GM04503 (cell line): ENCODE measurements around the gene ICAM1.

Experiments
- DNase-seq: peaks from one replicate; pipeline ENCODE4 v3.0.0-alpha.2; 2012; ENCODE audit warnings: low read depth

The ICAM1 gene

GRCh38 chr19:10321874-10322835, 51.2 kb downstream of the ICAM1 start:
- no peak for DNase-seq

- DNase-seq, result no peak
Observed at GRCh38 chr19:10325732-10326131, 54.8 kb downstream of the ICAM1 start.

GRCh38 chr19:10327793-10328192, 56.9 kb downstream of the ICAM1 start:
- no peak for DNase-seq

- no peak for DNase-seq
Observed at GRCh38 chr19:10328558-10329429, 57.9 kb downstream of the ICAM1 start.

- DNase-seq, result no peak
Observed at GRCh38 chr19:10329555-10329954, 58.6 kb downstream of the ICAM1 start.

- no peak for DNase-seq
Observed at GRCh38 chr19:10332158-10332964, 61.4 kb downstream of the ICAM1 start.

- DNase-seq, result peak; percentile 67
Observed at GRCh38 chr19:10332965-10333757, 62.2 kb downstream of the ICAM1 start, which contains the start of gene RAVER1. Gene RAVER1 (minus strand): TSS chr19:10333529. CDS start chr19:10333507, 22 bp downstream.

- DNase-seq, result no peak
Observed at GRCh38 chr19:10333758-10334587, 63.1 kb downstream of the ICAM1 start.

GRCh38 chr19:10334588-10335351, 63.9 kb downstream of the ICAM1 start:
- peak; percentile 73 for DNase-seq

GRCh38 chr19:10335352-10335985, 64.5 kb downstream of the ICAM1 start:
- no peak for DNase-seq
